ENCODE data around the gene CYB561.

CYB561 gene

GRCh38 chr17:63447471-63448009, 1.4 kb upstream of the CYB561 start:
- DNase-seq, result no peak

- no peak for DNase-seq
Measured at GRCh38 chr17:63446753-63447470, 806 bp upstream of the CYB561 start.

GRCh38 chr17:63445571-63445953, 544 bp downstream of the CYB561 start:
- DNase-seq, result no peak

- no peak for DNase-seq
Measured at GRCh38 chr17:63445065-63445464, 1.0 kb downstream of the CYB561 start.

GRCh38 chr17:63444457-63444856, 1.6 kb downstream of the CYB561 start:
- DNase-seq, result no peak

GRCh38 chr17:63443053-63443452, 3.1 kb downstream of the CYB561 start:
- no peak for DNase-seq

GRCh38 chr17:63442549-63443035, 3.5 kb downstream of the CYB561 start:
- DNase-seq, result no peak

- no peak for DNase-seq
Measured at GRCh38 chr17:63442074-63442473, 4.0 kb downstream of the CYB561 start.

GRCh38 chr17:63441654-63442053, 4.5 kb downstream of the CYB561 start:
- no peak for DNase-seq

- no peak for DNase-seq
Measured at GRCh38 chr17:63440770-63441335, 5.3 kb downstream of the CYB561 start.

GRCh38 chr17:63440127-63440769, 5.9 kb downstream of the CYB561 start:
- DNase-seq, result no peak

GRCh38 chr17:63439687-63440086, 6.4 kb downstream of the CYB561 start:
- no peak for DNase-seq

- no peak for DNase-seq
Measured at GRCh38 chr17:63438092-63439051, 7.7 kb downstream of the CYB561 start.

GRCh38 chr17:63437287-63438091, 8.6 kb downstream of the CYB561 start:
- DNase-seq, result no peak

- no peak for DNase-seq
Measured at GRCh38 chr17:63436523-63437110, 9.5 kb downstream of the CYB561 start.

GRCh38 chr17:63435681-63436522, 10.2 kb downstream of the CYB561 start:
- no peak for DNase-seq

GRCh38 chr17:63434951-63435571, 11.0 kb downstream of the CYB561 start:
- DNase-seq, result no peak

- no peak for DNase-seq
Measured at GRCh38 chr17:63433746-63434591, 12.1 kb downstream of the CYB561 start.

Measured in NCI-H748 treated with DMSO at 0.1 percent for 48 hours (cell line).